ENCODE results near the gene XRCC2. TPM values are rescaled to one million over a fixed set of nuclear protein-coding genes. Genes with fewer than 3 reads are reported as not detected.

The XRCC2 gene
- total RNA-seq, 2 donors from 2014 or later = under 0.01 to 4.6 TPM

DNA sequence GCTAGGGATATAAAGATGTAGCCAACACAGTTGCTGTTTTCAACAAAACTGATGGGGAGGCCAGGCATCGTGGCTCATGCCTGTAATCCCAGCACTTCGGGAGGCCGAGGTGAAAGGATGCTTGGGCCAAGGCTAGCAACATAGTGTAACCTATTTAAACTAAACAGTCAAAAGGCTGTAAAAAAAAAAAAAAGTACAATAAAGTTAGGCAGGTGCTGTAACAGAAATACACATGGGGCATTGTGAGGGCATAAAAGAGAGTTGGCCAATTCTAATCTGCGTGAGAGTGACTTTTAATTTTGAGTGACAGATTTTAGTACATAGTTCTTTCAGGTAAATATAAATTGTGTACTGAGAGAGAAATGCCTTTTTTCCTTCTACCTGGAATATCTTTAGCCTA, 6.2 kb downstream of the XRCC2 start:
- no peaks in the 10 kb centered on the region for H3K36me3 ChIP-seq (replicated peaks in 1 of 2; ENCODE audit: insufficient read depth in 1 of 2, low read depth in 2 of 2)
- intact Hi-C loops (cut with DNase I) = no loop called here
- H3K4me3 ChIP-seq = no peak overlapping the region
- no peak overlapping the region for H3K27ac ChIP-seq
- TF ChIP-seq POLR2A (IDR thresholded peaks at IDR 0.05) (no peak), CTCF (IDR thresholded peaks at IDR 0.05) (no peak)
- no peaks in the 10 kb centered on the region for H3K27me3 ChIP-seq
- H3K4me1 ChIP-seq = no peaks in the 10 kb centered on the region
- ATAC-seq (no peak), DNase-seq (no peak)
- no peaks in the 10 kb centered on the region for H3K9me3 ChIP-seq
- WGBS, 2 donors = 83 to 94% methylated on average over 4 of the region's 4 CpGs

- Histone ChIP-seq H3K27ac (no peak overlapping the region), H3K36me3 (replicated peaks in 1 of 2; ENCODE audit: insufficient read depth in 1 of 2, low read depth in 2 of 2) (no peaks in the 10 kb centered on the region), H3K4me1 (no peaks in the 10 kb centered on the region), H3K27me3 (no peaks in the 10 kb centered on the region), H3K4me3 (no peak overlapping the region), H3K9me3 (no peaks in the 10 kb centered on the region)
- no peak for TF ChIP-seq CTCF (IDR thresholded peaks at IDR 0.05)
- TF ChIP-seq POLR2A (IDR thresholded peaks at IDR 0.05) = no peak
- 73 to 83% methylated on average over 1 of the region's 1 CpG for WGBS, 2 donors
- no peak for DNase-seq
- no peak for ATAC-seq
- intact Hi-C loops (cut with DNase I) = no loop called here
Observed at GRCh38 chr7:152668975-152669374, 7.0 kb downstream of the XRCC2 start.

DNA sequence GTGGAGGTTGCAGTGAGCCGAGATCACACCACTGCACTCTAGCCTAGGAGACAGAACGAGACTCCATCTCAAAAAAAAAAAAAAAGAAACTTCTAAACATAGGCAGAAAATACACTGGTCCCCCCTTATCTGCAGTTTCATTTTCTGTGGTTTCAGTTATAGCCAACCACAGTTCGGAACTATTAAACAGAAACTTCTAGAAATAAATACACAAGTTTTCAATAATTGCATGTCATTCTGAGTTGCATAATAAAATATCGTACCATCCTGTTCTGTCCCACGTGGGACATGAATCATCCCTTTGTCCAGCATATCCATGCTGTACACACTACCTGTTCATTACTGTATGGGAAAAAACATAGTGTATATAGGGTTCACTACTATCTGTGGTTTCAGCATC, 8.0 kb downstream of the XRCC2 start:
- no peaks in the 10 kb centered on the region for H3K27me3 ChIP-seq
- no peak overlapping the region for H3K4me3 ChIP-seq
- no peak overlapping the region for H3K27ac ChIP-seq
- ATAC-seq = no peak
- no peaks in the 10 kb centered on the region for H3K9me3 ChIP-seq
- intact Hi-C loops (cut with DNase I) = no loop called here
- DNase-seq = no peak
- H3K36me3 ChIP-seq (replicated peaks in 1 of 2; ENCODE audit: insufficient read depth in 1 of 2, low read depth in 2 of 2) = no peaks in the 10 kb centered on the region
- no peaks in the 10 kb centered on the region for H3K4me1 ChIP-seq
- TF ChIP-seq POLR2A (IDR thresholded peaks at IDR 0.05) (no peak), CTCF (IDR thresholded peaks at IDR 0.05) (no peak)
- WGBS, 2 donors = 75 to 87% methylated on average over 5 of the region's 5 CpGs

GRCh38 chr7:152666078-152666477, 9.9 kb downstream of the XRCC2 start:
- TF ChIP-seq POLR2A (IDR thresholded peaks at IDR 0.05) (no peak), CTCF (IDR thresholded peaks at IDR 0.05) (no peak)
- no peak overlapping the region for H3K27ac ChIP-seq
- no peak for DNase-seq
- H3K36me3 ChIP-seq (replicated peaks in 1 of 2; ENCODE audit: insufficient read depth in 1 of 2, low read depth in 2 of 2) = no peaks in the 10 kb centered on the region
- no peaks in the 10 kb centered on the region for H3K4me1 ChIP-seq
- H3K9me3 ChIP-seq = no peaks in the 10 kb centered on the region
- H3K27me3 ChIP-seq = no peaks in the 10 kb centered on the region
- ATAC-seq = no peak
- 94 to 100% methylated on average over 1 of the region's 1 CpG for WGBS, 2 donors
- H3K4me3 ChIP-seq = no peak overlapping the region
- intact Hi-C loops (cut with DNase I) = no loop called here

- Histone ChIP-seq H3K9me3 (no peaks in the 10 kb centered on the region), H3K4me1 (no peaks in the 10 kb centered on the region), H3K36me3 (replicated peaks in 1 of 2; ENCODE audit: insufficient read depth in 1 of 2, low read depth in 2 of 2) (no peaks in the 10 kb centered on the region), H3K27me3 (no peaks in the 10 kb centered on the region), H3K27ac (no peak overlapping the region), H3K4me3 (no peak overlapping the region)
- intact Hi-C loops (cut with DNase I) = no loop called here
- ATAC-seq = no peak
- TF ChIP-seq CTCF (IDR thresholded peaks at IDR 0.05) (no peak), POLR2A (IDR thresholded peaks at IDR 0.05) (no peak)
- 53 to 67% methylated on average over 4 of the region's 4 CpGs for WGBS, 2 donors
- no peak for DNase-seq
Observed at GRCh38 chr7:152664636-152665035, 11.3 kb downstream of the XRCC2 start.

All from body of pancreas (tissue), 4 donors.